KG1 (cell line): ENCODE data around the gene INSR.
"Not testable (repeated sequence)": the region's sequence is repeated elsewhere in the genome, so short reads cannot be mapped to it uniquely, and the experiment has no call there.

Experiments used
- DNase-seq: peaks from one replicate; lab custom pipeline; 2025; lab: John Stamatoyannopoulos, UW

Gene INSR

DNA sequence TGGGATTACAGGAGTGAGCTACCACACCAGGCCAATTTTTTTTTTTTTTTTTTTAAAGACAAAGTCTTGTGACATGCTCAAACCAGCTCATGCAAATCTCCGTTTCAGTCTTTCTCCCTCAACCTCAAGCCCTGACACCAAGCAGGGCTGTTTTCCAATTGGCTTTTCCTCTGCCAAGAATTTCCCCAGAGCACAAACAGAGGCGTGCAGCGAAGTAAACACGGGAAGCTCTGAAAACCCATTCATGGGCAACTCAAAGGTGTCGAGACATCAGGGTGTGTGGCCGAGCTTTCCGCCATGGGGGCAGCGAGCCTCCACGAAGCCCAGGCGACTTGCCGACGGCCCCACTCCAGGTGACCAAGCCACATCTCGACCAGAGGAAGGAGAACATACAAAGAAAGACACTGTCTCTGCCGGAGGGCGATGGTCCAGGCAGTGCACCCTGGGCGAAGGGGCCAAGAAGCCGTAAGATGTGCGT is 70.0 kb downstream of the INSR start:
- no peak for DNase-seq

GRCh38 chr19:7223429-7223828 is 70.8 kb downstream of the INSR start:
- DNase-seq = no peak

GRCh38 chr19:7219056-7219455 is 75.2 kb downstream of the INSR start:
- no peak for DNase-seq

DNA sequence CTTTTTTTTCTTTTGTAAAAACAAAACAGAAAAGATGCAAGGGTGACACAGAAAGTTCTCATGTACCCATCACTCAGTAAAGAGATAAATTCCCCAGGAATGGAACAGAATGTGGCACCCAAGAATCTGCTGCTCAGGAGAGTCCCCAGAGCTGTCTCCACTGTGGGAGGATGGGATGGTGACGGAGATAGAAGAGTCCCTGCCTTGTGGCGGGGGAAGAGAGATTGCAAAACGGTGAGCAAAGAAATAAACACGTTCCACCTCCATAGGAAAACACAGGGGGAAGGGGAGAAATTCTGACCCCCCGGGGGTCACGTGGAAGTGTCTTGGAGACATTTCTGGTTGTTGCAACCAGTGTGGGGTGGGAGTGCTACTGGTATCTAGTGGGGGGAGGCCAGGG is 76.4 kb downstream of the INSR start:
- no peak for DNase-seq

- DNase-seq = no peak
These were observed 77.8 kb downstream of the INSR start for GRCh38 chr19:7216373-7216902.

DNA sequence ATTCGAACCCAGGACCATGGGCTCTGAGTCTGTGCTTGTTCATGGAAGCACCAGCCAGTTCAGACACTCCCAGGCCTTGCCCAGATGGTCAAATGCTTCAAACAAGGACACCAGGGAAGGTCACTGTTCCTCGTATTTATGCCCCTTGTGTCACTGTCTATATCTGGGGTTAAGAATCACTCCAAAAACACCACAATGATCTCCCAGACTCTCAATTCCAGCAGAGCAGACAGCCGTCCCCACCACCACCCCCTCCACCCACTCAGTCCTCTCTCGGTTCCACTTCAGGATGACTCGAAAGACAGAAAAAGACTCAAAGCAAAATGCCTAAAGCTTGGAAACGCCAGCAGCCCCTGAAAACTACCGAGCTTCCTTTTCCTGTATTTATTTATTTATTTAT is 79.0 kb downstream of the INSR start:
- no peak for DNase-seq

GRCh38 chr19:7214324-7215089 is 79.7 kb downstream of the INSR start:
- DNase-seq = no peak

DNA sequence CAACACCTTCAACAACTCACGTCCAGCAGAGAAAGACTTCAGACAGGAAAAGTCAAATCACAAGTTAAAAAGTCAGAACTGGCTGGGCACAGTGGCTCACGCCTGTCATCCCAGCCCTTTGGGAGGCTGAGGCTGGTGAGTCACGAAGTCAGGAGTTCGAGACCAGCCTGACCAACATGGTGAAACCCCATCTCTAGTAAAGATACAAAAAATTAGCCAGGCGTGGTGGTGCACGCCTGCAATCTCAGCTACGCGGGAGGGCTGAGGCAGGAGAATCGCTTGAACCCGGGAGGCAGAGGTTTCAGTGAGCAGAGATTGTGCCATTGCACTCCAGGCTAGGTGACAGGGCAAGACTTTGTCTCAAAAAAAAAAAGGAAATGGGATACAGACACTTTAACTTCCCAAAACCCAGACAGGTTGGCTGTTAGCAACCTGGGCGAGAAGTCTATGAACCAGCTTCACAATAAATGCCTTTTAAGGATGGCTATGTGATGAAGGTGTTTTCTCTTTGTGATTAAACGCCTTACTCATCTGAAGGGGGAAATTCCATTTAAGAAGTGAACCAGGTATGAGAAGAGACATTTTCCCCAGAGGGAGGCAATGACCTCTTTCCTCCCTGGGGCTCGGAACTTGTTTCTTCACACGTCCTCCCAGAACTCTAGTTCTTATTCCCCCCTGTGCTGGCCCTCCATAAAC is 80.4 kb downstream of the INSR start:
- DNase-seq = no peak

DNA sequence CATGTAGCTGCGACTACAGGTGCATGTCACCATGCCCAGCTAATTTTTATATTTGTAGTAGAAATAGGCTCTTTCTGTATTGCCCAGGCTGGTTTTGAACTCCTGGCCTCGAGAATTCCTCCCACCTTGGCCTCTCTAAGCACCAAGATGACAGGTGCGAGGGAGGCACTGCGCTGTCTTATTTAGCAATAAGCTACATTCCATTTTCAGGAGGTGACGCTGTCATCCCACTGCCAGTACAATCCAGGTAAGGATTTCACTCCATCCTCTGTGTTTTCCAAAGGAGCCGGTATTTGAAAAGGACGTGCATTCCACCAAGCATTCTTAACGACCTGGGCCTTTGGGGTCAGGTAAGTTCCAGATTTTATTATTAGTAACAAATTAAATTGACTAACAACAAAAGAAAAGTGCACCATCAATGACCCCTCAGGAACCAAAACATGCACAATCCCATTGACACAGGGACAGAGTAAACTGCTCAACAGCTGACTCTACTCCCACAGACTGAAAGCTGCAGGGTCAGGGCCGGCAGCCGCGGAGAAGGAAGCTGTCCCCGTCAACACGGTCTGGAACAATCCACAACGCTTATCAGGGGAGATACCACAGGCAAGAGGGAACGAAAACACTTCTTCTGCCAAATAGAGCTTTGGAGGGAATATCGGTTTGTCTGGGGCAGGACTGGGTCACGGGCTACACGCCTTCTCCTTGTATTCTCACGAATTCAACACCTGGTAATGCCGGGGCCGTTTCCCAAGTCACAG is 82.8 kb downstream of the INSR start:
- no peak for DNase-seq

DNA sequence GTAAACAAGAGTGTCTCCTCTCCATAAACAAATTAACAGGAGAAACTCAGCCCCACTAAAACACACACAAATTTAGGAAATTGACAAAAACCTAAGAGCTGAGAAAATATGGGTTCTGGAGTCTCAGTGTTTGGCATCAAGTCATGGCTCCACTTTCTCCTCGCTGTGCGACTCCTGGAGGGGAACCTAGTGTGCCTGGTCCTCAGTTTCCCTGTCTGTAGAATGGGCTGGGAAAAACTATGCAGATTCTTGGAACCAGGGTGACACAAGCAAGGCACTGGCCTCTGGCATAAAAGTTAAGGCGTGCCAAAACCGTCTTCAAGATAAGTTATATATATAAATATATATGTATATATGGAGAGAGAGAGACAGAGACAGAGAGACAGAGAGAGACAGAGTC is 83.9 kb downstream of the INSR start:
- DNase-seq = no peak

DNA sequence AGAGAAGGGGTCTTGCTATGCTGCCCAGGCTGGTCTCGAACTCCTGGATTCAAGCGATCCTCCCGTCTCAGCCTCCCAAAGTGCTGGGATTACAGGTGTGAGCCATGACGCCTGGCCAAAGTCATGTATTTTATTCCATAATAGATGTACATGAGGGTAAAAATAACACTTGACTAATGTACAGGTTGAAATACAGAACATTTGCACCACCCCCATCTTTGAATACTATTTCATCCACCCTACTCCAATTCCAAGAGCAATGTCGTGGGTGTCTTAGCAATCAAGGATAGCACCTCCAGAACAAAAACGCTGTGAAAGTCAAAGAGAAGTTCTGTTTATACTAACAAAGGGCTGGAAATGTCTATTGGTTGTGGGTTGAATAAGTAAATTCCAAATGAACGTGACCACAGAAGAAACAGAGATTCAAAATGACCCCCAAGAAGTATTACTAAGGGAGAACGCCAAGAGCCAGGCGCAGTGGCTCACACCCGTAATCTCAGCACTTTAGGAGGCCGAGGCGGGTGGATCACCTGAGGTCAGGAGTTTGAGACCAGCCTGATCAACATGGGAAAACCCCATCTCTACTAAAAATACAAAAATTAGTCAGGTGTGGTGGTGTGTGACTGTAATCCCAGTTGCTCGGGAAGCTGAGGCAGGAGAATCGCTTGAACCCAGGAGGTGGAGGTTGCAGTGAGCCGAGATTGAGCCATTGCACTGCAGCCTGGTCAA is 84.5 kb downstream of the INSR start:
- not testable (repeated sequence) for DNase-seq

- DNase-seq = not testable (repeated sequence)
These were observed 85.2 kb downstream of the INSR start for GRCh38 chr19:7209036-7209435.

GRCh38 chr19:7203332-7203731 is 90.9 kb downstream of the INSR start:
- no peak for DNase-seq

GRCh38 chr19:7202888-7203287 is 91.3 kb downstream of the INSR start:
- no peak for DNase-seq

DNA sequence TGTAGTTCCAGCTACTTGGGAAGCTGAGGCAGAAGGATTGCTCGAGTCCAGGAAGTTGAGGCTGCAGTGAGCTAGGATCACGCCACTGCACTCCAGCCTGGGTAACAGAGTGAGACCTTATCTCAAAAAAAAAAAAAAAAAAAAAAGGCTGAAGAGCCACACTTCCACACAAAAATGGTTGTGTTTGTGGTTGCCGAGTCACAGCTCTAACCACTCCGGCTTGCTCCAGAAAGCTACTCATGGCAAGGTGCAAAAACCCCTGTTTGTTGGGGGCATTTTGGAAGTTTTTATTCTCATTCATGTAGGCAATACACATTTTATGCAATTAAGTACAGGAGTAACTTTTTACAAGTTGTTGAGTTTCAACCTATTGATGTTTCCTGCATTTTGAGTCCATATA is 93.5 kb downstream of the INSR start:
- DNase-seq = no peak

GRCh38 chr19:7199613-7200533 is 94.3 kb downstream of the INSR start:
- no peak for DNase-seq

DNA sequence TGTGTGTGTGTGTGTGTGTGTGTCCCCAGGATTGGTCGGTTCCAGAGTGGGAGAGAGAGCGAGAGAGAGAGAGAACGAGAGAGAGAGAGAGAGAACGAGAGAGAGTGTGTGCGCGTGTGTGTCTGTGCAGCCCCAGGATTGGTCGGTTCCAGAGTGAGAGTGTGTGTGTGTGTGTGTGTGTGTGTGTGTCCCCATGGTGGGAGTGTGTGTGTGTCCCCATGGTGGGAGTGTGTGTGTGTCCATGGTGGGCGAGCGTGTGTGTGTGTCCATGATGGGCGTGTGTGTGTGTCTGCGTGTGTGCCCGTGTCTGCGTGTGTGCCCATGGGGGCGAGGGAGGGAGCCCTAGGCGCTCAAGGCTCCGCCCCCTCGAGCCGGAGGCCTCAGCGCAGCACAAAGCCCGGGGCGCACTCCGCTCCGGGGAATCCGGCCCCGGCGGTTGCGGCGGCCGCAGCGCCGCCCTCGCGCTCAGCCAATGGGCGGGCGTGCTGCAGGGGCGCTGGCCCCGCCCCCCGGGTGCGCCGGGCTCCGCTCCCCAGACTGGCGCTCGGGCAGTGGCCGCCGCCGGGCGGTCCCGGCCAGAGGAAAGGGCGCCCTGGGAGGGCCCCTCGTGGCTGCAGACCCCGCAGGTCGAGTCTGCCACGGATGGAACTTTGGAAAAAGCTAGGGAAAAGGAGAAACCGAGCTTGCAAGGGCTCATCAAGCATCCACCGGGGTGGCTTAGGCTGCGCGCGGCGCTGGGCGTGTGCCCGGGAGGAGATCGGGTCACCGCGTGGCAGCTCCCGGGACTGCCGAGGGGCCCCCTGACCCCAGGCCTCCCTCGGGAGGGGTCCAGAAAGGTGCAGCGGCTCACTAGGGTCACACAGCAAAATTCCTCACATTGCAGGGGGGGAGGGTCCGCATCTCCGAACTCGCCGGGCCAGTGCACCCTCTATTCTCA is 96.2 kb downstream of the INSR start:
- DNase-seq = peak; percentile 83

GRCh38 chr19:7197119-7197759 is 97.0 kb downstream of the INSR start:
- peak; percentile 93 for DNase-seq

GRCh38 chr19:7196763-7197118 is 97.5 kb downstream of the INSR start:
- DNase-seq = no peak
